Inferior parietal cortex (tissue), 1 donor: Measurements from ENCODE around the gene ERI3.

Experiments used
- DNase-seq: peaks from one replicate; pipeline ENCODE4 v3.0.0-alpha.2; 2016; ENCODE audit errors: extremely low spot score

The ERI3 gene

GRCh38 chr1:44354840-44355581 lies at the start of gene ERI3:
Gene ERI3, minus strand, starts transcription at chr1:44355257. Its CDS starts 231 bp downstream, at chr1:44355026.
- peak; percentile 99 for DNase-seq

- no peak for DNase-seq
Measured at GRCh38 chr1:44401256-44402228, 46.5 kb upstream of the ERI3 start.

GRCh38 chr1:44390277-44390676 lies 35.2 kb upstream of the ERI3 start:
- no peak for DNase-seq

- DNase-seq, result no peak
Measured at GRCh38 chr1:44389437-44389836, 34.4 kb upstream of the ERI3 start.

GRCh38 chr1:44388551-44388950 lies 33.5 kb upstream of the ERI3 start:
- no peak for DNase-seq

- DNase-seq, result peak; percentile 8
Measured at GRCh38 chr1:44380666-44381177, 25.7 kb upstream of the ERI3 start.

- DNase-seq, result peak; percentile 81
Measured at GRCh38 chr1:44377925-44378784, 23.1 kb upstream of the ERI3 start.

- DNase-seq, result no peak
Measured at GRCh38 chr1:44375547-44375946, 20.5 kb upstream of the ERI3 start.

GRCh38 chr1:44371206-44371605 lies 16.1 kb upstream of the ERI3 start:
- no peak for DNase-seq

GRCh38 chr1:44368471-44369151 lies 13.6 kb upstream of the ERI3 start:
- no peak for DNase-seq

- DNase-seq, result no peak
Measured at GRCh38 chr1:44367944-44368343, 12.9 kb upstream of the ERI3 start.

GRCh38 chr1:44366371-44366975 lies 11.4 kb upstream of the ERI3 start:
- DNase-seq, result no peak

GRCh38 chr1:44361478-44361877 lies 6.4 kb upstream of the ERI3 start:
- no peak for DNase-seq

- DNase-seq, result no peak
Measured at GRCh38 chr1:44359234-44359935, 4.3 kb upstream of the ERI3 start.

- no peak for DNase-seq
Measured at GRCh38 chr1:44357710-44358109, 2.7 kb upstream of the ERI3 start.

GRCh38 chr1:44355582-44356305 lies 687 bp upstream of the ERI3 start:
- DNase-seq, result no peak

GRCh38 chr1:44354268-44354839 lies 703 bp downstream of the ERI3 start:
- DNase-seq, result no peak

GRCh38 chr1:44353604-44354003 lies 1.5 kb downstream of the ERI3 start:
- DNase-seq, result no peak

- DNase-seq, result no peak
Measured at GRCh38 chr1:44351289-44351688, 3.8 kb downstream of the ERI3 start.
